NCI-H2227 (cell line): Measurements from ENCODE around the gene CBFA2T3.

Experiments used
- DNase-seq: peaks from one replicate; lab custom pipeline; 2025; ENCODE audit not compliant: unreplicated experiment; lab: John Stamatoyannopoulos, UW

Gene CBFA2T3

GRCh38 chr16:88940862-88941817 is 35.9 kb downstream of the CBFA2T3 start:
- DNase-seq: peak; percentile 38

- DNase-seq: peak; percentile 20
Measured at GRCh38 chr16:88939972-88940861, 36.8 kb downstream of the CBFA2T3 start.

GRCh38 chr16:88939245-88939971 is 37.6 kb downstream of the CBFA2T3 start:
- no peak for DNase-seq

- DNase-seq: no peak
Measured at GRCh38 chr16:88938777-88939244, 38.2 kb downstream of the CBFA2T3 start.

- DNase-seq: no peak
Measured at GRCh38 chr16:88938119-88938776, 38.8 kb downstream of the CBFA2T3 start.

- DNase-seq: no peak
Measured at GRCh38 chr16:88937206-88937621, 39.8 kb downstream of the CBFA2T3 start.

- no peak for DNase-seq
Measured at GRCh38 chr16:88936556-88937205, 40.3 kb downstream of the CBFA2T3 start.

GRCh38 chr16:88936008-88936555 is 40.9 kb downstream of the CBFA2T3 start:
- DNase-seq: no peak

- DNase-seq: no peak
Measured at GRCh38 chr16:88934066-88934667, 42.8 kb downstream of the CBFA2T3 start.

- DNase-seq: no peak
Measured at GRCh38 chr16:88932929-88933328, 44.1 kb downstream of the CBFA2T3 start.

- DNase-seq: no peak
Measured at GRCh38 chr16:88931936-88932335, 45.1 kb downstream of the CBFA2T3 start.

GRCh38 chr16:88931373-88931900 is 45.6 kb downstream of the CBFA2T3 start:
- no peak for DNase-seq

GRCh38 chr16:88930716-88931115 is 46.3 kb downstream of the CBFA2T3 start:
- no peak for DNase-seq

GRCh38 chr16:88929091-88929445 is 47.9 kb downstream of the CBFA2T3 start:
- no peak for DNase-seq

- DNase-seq: no peak
Measured at GRCh38 chr16:88928405-88929090, 48.5 kb downstream of the CBFA2T3 start.

- no peak for DNase-seq
Measured at GRCh38 chr16:88927661-88928060, 49.3 kb downstream of the CBFA2T3 start.

GRCh38 chr16:88927010-88927409 is 50.0 kb downstream of the CBFA2T3 start:
- no peak for DNase-seq

GRCh38 chr16:88926374-88926990 is 50.5 kb downstream of the CBFA2T3 start:
- DNase-seq: no peak
